Measurements from ENCODE around the gene C15orf62.
A peak's percentile ranks its signal among the peaks of the same experiment; 100 is the strongest.

Gene C15orf62

GRCh38 chr15:40754574-40754882 is 15.3 kb upstream of the C15orf62 start:
- ChIA-PET POLR2A (no interaction called here), CTCF (interaction anchor here (0.6 to 2.5 kb wide), 4 partner anchors 10 to 165 kb away, joined by 3 to 8 read pairs (median 4); no protein-coding TSS in a partner anchor)
- DNase-seq (ENCODE audit: low read depth, low spot score), result no peak
- TF ChIP-seq CTCF (IDR thresholded peaks at IDR 0.05; ENCODE audit: insufficient read depth, low read length, missing control alignments), result no peak
- H3K4me3 ChIP-seq (ENCODE audit: low read depth, low read length), result peak overlapping the region; percentile 92

- no peak for TF ChIP-seq CTCF (IDR thresholded peaks at IDR 0.05; ENCODE audit: insufficient read depth, low read length, missing control alignments)
- POLR2A ChIA-PET, result no interaction called here
- CTCF ChIA-PET, result interaction anchor here (0.6 to 2.5 kb wide), 4 partner anchors 8 to 137 kb away, joined by 3 to 8 read pairs (median 4); no protein-coding TSS in a partner anchor
- peak within 1 kb of the TSS; percentile 92 for H3K4me3 ChIP-seq (ENCODE audit: low read depth, low read length)
- no peak for DNase-seq (ENCODE audit: low read depth, low spot score)
Measured at GRCh38 chr15:40754883-40755811, 14.6 kb upstream of the C15orf62 start, which contains the start of gene RMDN3. TSS of gene RMDN3 (minus strand) at chr15:40755254. CDS start at chr15:40754783, 471 bp downstream.

GRCh38 chr15:40755812-40756208 is 14.0 kb upstream of the C15orf62 start:
- TF ChIP-seq CTCF (IDR thresholded peaks at IDR 0.05; ENCODE audit: insufficient read depth, low read length, missing control alignments), result no peak
- POLR2A ChIA-PET, result no interaction called here
- DNase-seq (ENCODE audit: low read depth, low spot score), result no peak
- CTCF ChIA-PET, result interaction anchor here (0.9 kb wide), 1 partner anchor 9 kb away, joined by 3 read pairs; no protein-coding TSS in a partner anchor
- H3K4me3 ChIP-seq (ENCODE audit: low read depth, low read length), result peak overlapping the region; percentile 92

- ChIA-PET CTCF (no interaction called here), POLR2A (no interaction called here)
- H3K4me3 ChIP-seq (ENCODE audit: low read depth, low read length), result no peak overlapping the region
- DNase-seq (ENCODE audit: low read depth, low spot score), result no peak
- no peak for TF ChIP-seq CTCF (IDR thresholded peaks at IDR 0.05; ENCODE audit: insufficient read depth, low read length, missing control alignments)
Measured at GRCh38 chr15:40756938-40757337, 12.8 kb upstream of the C15orf62 start.

- ChIA-PET POLR2A (no interaction called here), CTCF (interaction anchor here (1.1 to 2.0 kb wide), 3 partner anchors 13 to 134 kb away, joined by 3 to 5 read pairs (median 3); partner anchors contain the start of gene VPS18)
- no peak for DNase-seq (ENCODE audit: low read depth, low spot score)
- TF ChIP-seq CTCF (IDR thresholded peaks at IDR 0.05; ENCODE audit: insufficient read depth, low read length, missing control alignments), result no peak
- H3K4me3 ChIP-seq (ENCODE audit: low read depth, low read length), result no peak overlapping the region
Measured at GRCh38 chr15:40759961-40760360, 9.8 kb upstream of the C15orf62 start.

Data from AG04449 (cell line).